AG20443 (cell line): Measurements from ENCODE around the gene KXD1.

Experiments
- DNase-seq: peaks from one replicate; pipeline ENCODE4 v3.0.0; 2012; ENCODE audit warnings: low spot score, mixed read lengths

The KXD1 gene

DNA sequence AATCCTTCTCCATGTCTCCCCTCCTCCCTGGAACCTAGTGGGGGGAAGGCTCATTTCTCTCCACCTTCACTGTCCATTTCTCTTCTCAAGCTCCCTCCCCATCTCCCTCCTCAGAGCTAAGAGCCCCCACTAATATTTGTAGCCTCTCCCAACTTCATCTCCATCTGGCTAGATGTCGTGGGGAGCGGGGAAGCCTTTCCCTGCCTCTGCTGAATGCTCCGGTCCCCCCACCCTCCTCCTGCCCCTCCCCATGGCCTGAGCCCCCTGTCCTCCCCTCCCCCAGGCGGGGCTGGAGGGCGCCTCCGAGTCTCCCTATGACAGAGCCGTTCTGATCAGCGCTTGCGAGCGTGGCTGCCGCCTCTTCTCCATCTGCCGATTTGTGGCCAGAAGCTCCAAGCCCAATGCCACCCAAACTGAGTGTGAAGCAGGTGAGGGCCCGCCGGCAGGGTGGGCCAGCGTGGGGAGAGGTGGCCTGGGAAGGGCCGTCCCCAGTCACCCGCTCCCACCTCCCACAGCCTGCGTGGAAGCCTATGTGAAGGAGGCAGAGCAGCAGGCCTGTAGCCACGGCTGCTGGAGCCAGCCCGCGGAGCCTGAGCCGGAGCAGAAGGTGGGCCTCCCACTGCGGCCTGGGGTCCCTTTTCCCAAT is 56.0 kb downstream of the KXD1 start:
- no peak for DNase-seq

DNA sequence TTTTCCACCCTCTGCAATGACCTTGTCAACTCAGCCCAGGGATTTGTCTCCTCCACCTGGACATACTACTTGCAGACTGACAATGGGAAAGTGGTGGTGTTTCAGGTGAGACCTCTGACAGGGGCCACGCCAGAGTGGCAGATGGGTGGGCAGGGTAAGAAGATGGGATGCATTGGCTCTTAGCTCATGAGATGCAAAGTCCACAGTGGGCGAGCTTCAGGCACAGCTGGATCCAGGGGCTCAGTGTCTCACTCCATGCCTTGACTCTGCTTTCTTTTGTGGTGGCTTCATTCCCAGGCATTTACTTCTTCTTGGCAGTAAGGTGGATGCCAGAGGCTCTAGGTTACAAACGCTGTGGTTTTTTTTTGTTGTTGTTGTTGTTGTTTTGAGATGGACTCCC is 58.4 kb downstream of the KXD1 start:
- DNase-seq, result no peak

DNA sequence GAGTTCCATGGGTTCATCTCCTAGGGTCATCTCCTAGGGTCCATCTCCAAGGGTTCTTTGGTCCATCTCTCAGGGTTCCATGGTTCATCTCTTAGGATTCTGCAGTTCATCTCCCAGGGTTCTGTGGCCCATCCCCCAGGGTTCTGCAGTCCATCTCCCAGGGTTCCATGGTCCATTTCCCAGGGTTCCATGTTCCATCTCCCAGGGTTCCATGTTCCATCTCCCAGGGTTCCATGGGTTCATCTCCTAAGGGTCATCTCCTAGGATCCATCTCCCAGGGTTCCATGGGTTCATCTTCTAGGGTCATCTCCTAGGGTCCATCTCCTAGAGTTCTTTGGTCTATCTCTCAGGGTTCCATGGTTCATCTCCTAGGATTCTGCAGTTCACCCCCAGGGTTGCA is 59.9 kb downstream of the KXD1 start:
- DNase-seq, result no peak

DNA sequence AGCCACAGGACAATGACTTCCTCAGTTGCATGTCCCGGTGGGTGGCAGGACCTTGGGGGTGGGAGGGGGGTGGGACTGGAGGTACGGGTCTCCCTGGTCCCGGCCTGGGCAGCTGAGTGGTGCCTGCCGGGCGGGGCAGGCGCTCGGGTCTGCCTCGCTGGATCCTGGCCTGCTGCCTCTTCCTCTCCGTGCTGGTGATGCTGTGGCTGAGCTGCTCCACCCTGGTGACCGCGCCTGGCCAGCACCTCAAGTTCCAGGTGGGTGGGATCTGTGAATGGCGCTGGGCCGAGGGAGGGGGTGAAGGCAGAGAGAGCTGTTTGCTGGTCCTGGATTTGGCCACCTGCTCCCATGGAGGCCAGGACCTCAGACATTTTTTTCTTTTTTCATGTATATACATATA is 60.6 kb downstream of the KXD1 start:
- DNase-seq, result no peak
